MM.1S (cell line): Measurements from ENCODE around the gene CROCC2.

Experiments
- DNase-seq: peaks from one replicate; pipeline ENCODE4 v3.0.0-alpha.2; 2015
- H2AFZ ChIP-seq: fragments of 300-600 bp; sonication (generic); 2 replicates; pipeline ENCODE4 v1.6.0; 2016; ENCODE audit warnings: antibody characterized with exemption, low read length
- H3F3A ChIP-seq: fragments of 300-600 bp; sonication (generic); 2 replicates; pipeline ENCODE4 v1.6.1; 2016; ENCODE audit warnings: mild to moderate bottlenecking, antibody characterized with exemption, low read length, moderate library complexity, mixed read lengths; ENCODE audit not compliant: insufficient read depth
- H3K27ac ChIP-seq: fragments of 300-600 bp; sonication (generic); 2 replicates; pipeline ENCODE4 v1.5.1; 2016; ENCODE audit warnings: mild to moderate bottlenecking, low read length
- H3K27me3 ChIP-seq: fragments of 300-600 bp; sonication (generic); replicated peaks from 2 replicates; pipeline ENCODE4 v1.6.0; 2016; ENCODE audit warnings: low read length; ENCODE audit not compliant: insufficient read depth
- H3K36me3 ChIP-seq: fragments of 300-600 bp; sonication (generic); replicated peaks from 2 replicates; pipeline ENCODE4 v1.6.1; 2016; ENCODE audit warnings: mild to moderate bottlenecking, low read length, mixed read lengths; ENCODE audit not compliant: insufficient read depth
- H3K4me1 ChIP-seq: fragments of 300-600 bp; sonication (generic); 2 replicates; pipeline ENCODE4 v1.6.1; 2016; ENCODE audit warnings: low read length, mixed read lengths
- H3K4me2 ChIP-seq: fragments of 300-600 bp; sonication (generic); 2 replicates; pipeline ENCODE4 v1.6.0; 2016; ENCODE audit warnings: low read depth, low read length
- H3K4me3 ChIP-seq: fragments of 300-600 bp; sonication (generic); 2 replicates; pipeline ENCODE4 v1.5.1; 2016; ENCODE audit warnings: low read length, mixed read lengths
- H3K79me2 ChIP-seq: fragments of 300-600 bp; sonication (generic); 2 replicates; pipeline ENCODE4 v1.6.1; 2016; ENCODE audit warnings: mixed run types, low read length, mixed read lengths
- H3K9ac ChIP-seq: fragments of 300-600 bp; sonication (generic); 2 replicates; pipeline ENCODE4 v1.6.1; 2016; ENCODE audit warnings: low read length, mixed read lengths
- H3K9me2 ChIP-seq: fragments of 300-600 bp; sonication (generic); replicated peaks from 2 replicates; pipeline ENCODE4 v1.6.1; 2016; ENCODE audit warnings: mild to moderate bottlenecking, low read length, mixed read lengths; ENCODE audit not compliant: insufficient read depth
- H3K9me3 ChIP-seq: fragments of 300-600 bp; sonication (generic); replicated peaks from 2 replicates; pipeline ENCODE4 v1.6.1; 2016; ENCODE audit warnings: mild to moderate bottlenecking, low read length, mixed read lengths; ENCODE audit not compliant: insufficient read depth
- H4K20me1 ChIP-seq: fragments of 300-600 bp; sonication (generic); 2 replicates; pipeline ENCODE4 v1.6.1; 2016; ENCODE audit warnings: mild to moderate bottlenecking, low read length, moderate library complexity, mixed read lengths; ENCODE audit not compliant: insufficient read depth
- CTCF ChIP-seq: fragments of 300-600 bp; sonication (generic); IDR thresholded peaks from 2 replicates; pipeline ENCODE4 v1.5.1; 2016; ENCODE audit warnings: antibody characterized with exemption, low read length, mixed read lengths
- EZH2 ChIP-seq: fragments of 300-600 bp; sonication (generic); optimal IDR thresholded peaks from 2 replicates; pipeline ENCODE3; 2017; ENCODE audit warnings: low read depth, mild to moderate bottlenecking, antibody characterized with exemption, low read length, mixed read lengths
- EZH2phosphoT487 ChIP-seq: fragments of 300-600 bp; sonication (generic); IDR thresholded peaks from 2 replicates; pipeline ENCODE4 v1.6.1; 2018; ENCODE audit warnings: antibody characterized with exemption, low read length

The CROCC2 gene

GRCh38 chr2:240894836-240895558 lies 11.1 kb upstream of the CROCC2 start:
- H3K36me3 ChIP-seq = no peaks in the 10 kb centered on the region
- H2AFZ ChIP-seq = no peak overlapping the region
- no peaks in the 10 kb centered on the region for H3F3A ChIP-seq
- DNase-seq = no peak
- no peak overlapping the region for H3K9ac ChIP-seq
- peaks cover 28% of the 10 kb centered on the region for H3K27me3 ChIP-seq
- no peaks in the 10 kb centered on the region for H3K9me3 ChIP-seq
- no peaks in the 10 kb centered on the region for H3K79me2 ChIP-seq
- H4K20me1 ChIP-seq = no peaks in the 10 kb centered on the region
- H3K4me3 ChIP-seq = no peak overlapping the region
- no peak for TF ChIP-seq EZH2
- TF ChIP-seq EZH2phosphoT487 = no peak
- no peaks in the 10 kb centered on the region for H3K4me1 ChIP-seq
- no peak overlapping the region for H3K4me2 ChIP-seq
- H3K9me2 ChIP-seq = no peaks in the 10 kb centered on the region
- H3K27ac ChIP-seq = no peak overlapping the region

DNA sequence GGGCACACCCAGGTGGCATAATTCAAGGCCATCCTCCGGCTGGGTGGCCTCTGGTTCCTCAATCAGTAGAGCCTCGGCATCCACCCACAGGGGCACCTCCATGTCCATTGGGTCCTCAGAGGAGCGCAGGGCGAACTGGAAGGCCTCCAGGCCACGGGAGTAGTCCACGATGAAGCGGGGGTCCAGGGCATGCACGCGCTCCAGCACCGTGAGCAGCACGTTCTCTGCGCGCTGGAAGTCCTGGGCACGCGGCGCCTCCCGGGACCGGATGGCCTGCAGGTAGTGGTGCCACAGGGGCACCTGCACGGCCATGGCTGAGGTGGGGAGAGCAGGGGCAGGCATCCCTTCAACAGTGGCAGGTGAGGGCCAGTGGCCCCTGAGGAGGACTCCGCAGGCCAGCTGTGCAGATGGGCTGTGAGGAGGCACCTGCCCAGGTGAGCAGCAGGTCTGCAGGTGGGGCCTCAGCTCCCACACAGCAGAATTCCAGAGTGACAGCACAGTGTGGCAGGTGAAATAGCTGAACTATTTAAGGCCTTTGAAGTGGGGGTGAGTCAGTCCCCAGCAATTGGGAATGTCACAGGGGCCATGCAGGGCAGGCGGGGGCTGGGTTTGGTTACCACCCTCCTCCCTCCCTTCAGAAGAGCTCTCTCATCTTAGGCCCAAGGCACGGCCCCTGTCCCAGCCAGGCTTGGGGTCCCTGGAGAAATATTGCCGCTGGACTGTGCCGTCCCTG lies 10.3 kb upstream of the CROCC2 start, which contains the start of gene MAB21L4:
Gene MAB21L4 (minus strand): TSS at position 501 of the 733 bp plus-strand sequence. CDS start 159 bp downstream, at position 342.
- H3K36me3 ChIP-seq = no peaks in the 10 kb centered on the region
- no peak within 1 kb of the TSS for H3K27ac ChIP-seq
- no peak within 1 kb of the TSS for H3K4me3 ChIP-seq
- no peak within 1 kb of the TSS for H2AFZ ChIP-seq
- H4K20me1 ChIP-seq = no peaks in the 10 kb centered on the region
- H3K4me1 ChIP-seq = no peaks in the 10 kb centered on the region
- H3F3A ChIP-seq = no peaks in the 10 kb centered on the region
- H3K9me2 ChIP-seq = no peaks in the 10 kb centered on the region
- TF ChIP-seq EZH2phosphoT487 (no peak), CTCF (no peak), EZH2 (no peak)
- H3K4me2 ChIP-seq = no peak within 1 kb of the TSS
- H3K9ac ChIP-seq = no peak within 1 kb of the TSS
- H3K79me2 ChIP-seq = no peaks in the 10 kb centered on the region
- H3K9me3 ChIP-seq = no peaks in the 10 kb centered on the region
- no peak for DNase-seq
- H3K27me3 ChIP-seq = peaks cover 34% of the 10 kb centered on the region

GRCh38 chr2:240896394-240896793 lies 9.7 kb upstream of the CROCC2 start:
- Histone ChIP-seq H3K4me3 (no peak overlapping the region), H2AFZ (no peak overlapping the region), H3K27me3 (peaks cover 38% of the 10 kb centered on the region), H3K4me1 (no peaks in the 10 kb centered on the region), H3K9me2 (no peaks in the 10 kb centered on the region), H3K27ac (no peak overlapping the region), H3K36me3 (no peaks in the 10 kb centered on the region), H3K9ac (no peak overlapping the region), H3K4me2 (no peak overlapping the region), H3K79me2 (no peaks in the 10 kb centered on the region), H3K9me3 (no peaks in the 10 kb centered on the region), H3F3A (no peaks in the 10 kb centered on the region), H4K20me1 (no peaks in the 10 kb centered on the region)
- no peak for DNase-seq
- TF ChIP-seq EZH2phosphoT487 = no peak

DNA sequence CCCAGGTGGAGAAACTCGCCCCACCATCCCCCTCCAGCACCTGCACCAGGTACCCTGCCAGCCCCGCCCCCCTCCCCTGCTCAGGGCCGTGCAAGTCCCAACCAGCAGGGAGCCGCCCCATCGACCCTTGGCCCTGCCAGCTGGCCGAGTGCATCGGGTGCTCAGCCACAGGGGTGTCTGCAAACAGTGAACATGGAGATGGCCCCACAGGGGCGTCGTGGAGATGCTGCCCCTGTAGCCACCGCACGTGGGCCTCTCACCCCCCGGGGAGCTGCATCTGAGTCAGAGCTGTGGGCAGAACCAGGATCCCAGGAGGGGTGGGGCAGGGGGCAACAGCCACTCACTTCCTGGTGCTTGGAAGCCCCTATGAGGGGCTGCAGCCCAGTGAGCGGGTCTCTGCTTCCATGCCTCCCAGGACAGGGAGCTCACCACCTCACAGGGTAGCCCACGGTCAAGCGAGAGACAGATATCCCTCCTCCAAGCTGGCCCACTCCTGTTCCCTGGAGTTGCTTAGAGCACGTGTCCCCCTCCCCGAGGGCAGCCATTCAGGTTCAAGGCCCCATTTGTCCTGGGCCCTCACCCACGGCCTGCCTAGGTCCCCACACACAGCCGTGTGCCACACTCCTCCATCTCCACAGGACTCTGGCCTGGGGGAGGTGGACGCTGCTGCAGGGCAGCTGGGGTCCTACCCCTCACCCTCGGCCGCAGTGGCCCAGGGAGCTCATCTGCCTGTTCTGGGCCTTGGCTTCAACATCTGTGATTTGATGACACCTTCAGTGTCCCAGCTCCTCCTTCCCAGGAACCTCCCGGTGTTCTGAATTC lies 9.1 kb upstream of the CROCC2 start:
- Histone ChIP-seq H3F3A (no peaks in the 10 kb centered on the region), H3K4me1 (no peaks in the 10 kb centered on the region), H3K9me2 (no peaks in the 10 kb centered on the region), H3K79me2 (no peaks in the 10 kb centered on the region), H3K4me2 (no peak overlapping the region), H3K9me3 (no peaks in the 10 kb centered on the region), H3K27ac (no peak overlapping the region), H3K27me3 (peaks cover 45% of the 10 kb centered on the region), H4K20me1 (no peaks in the 10 kb centered on the region), H3K9ac (no peak overlapping the region), H3K36me3 (no peaks in the 10 kb centered on the region), H2AFZ (no peak overlapping the region), H3K4me3 (no peak overlapping the region)
- no peak for TF ChIP-seq CTCF
- TF ChIP-seq EZH2 = no peak
- no peak for TF ChIP-seq EZH2phosphoT487
- no peak for DNase-seq
